Measurements from ENCODE around the gene ACSS3.
A peak's percentile ranks its signal among the peaks of the same experiment; 100 is the strongest.
"Not testable (repeated sequence)": the region's sequence is repeated elsewhere in the genome, so short reads cannot be mapped to it uniquely, and the experiment has no call there.

Gene ACSS3

GRCh38 chr12:81094718-81095360, 17.0 kb downstream of the ACSS3 start:
- no peak for DNase-seq

GRCh38 chr12:81095501-81096232, 17.8 kb downstream of the ACSS3 start:
- DNase-seq, result no peak

- DNase-seq, result no peak
These were observed 27.8 kb downstream of the ACSS3 start for GRCh38 chr12:81105687-81106086.

GRCh38 chr12:81114226-81114625, 36.3 kb downstream of the ACSS3 start:
- DNase-seq, result no peak

- not testable (repeated sequence) for DNase-seq
These were observed 41.2 kb downstream of the ACSS3 start for GRCh38 chr12:81119069-81119468.

- no peak for DNase-seq
These were observed 43.1 kb downstream of the ACSS3 start for GRCh38 chr12:81120961-81121360.

- no peak for DNase-seq
These were observed 45.7 kb downstream of the ACSS3 start for GRCh38 chr12:81123611-81124010.

GRCh38 chr12:81125691-81126090, 47.8 kb downstream of the ACSS3 start:
- DNase-seq, result no peak

GRCh38 chr12:81128930-81129554, 51.2 kb downstream of the ACSS3 start:
- peak; percentile 65 for DNase-seq

- DNase-seq, result no peak
These were observed 58.6 kb downstream of the ACSS3 start for GRCh38 chr12:81136519-81136918.

- DNase-seq, result no peak
These were observed 59.9 kb downstream of the ACSS3 start for GRCh38 chr12:81137801-81138200.

- no peak for DNase-seq
These were observed 63.3 kb downstream of the ACSS3 start for GRCh38 chr12:81141217-81141616.

GRCh38 chr12:81143057-81143456, 65.2 kb downstream of the ACSS3 start:
- no peak for DNase-seq

GRCh38 chr12:81146228-81147225, 68.6 kb downstream of the ACSS3 start:
- DNase-seq, result no peak

GRCh38 chr12:81147292-81147919, 69.5 kb downstream of the ACSS3 start:
- peak; percentile 63 for DNase-seq

GRCh38 chr12:81150382-81150781, 72.5 kb downstream of the ACSS3 start:
- DNase-seq, result peak; percentile 97

- no peak for DNase-seq
These were observed 82.0 kb downstream of the ACSS3 start for GRCh38 chr12:81159856-81160255.

GRCh38 chr12:81161680-81162079, 83.8 kb downstream of the ACSS3 start:
- DNase-seq, result no peak

- DNase-seq, result no peak
These were observed 84.7 kb downstream of the ACSS3 start for GRCh38 chr12:81162391-81163136.

- no peak for DNase-seq
These were observed 86.9 kb downstream of the ACSS3 start for GRCh38 chr12:81164827-81165226.

- no peak for DNase-seq
These were observed 88.9 kb downstream of the ACSS3 start for GRCh38 chr12:81166790-81167189.

GRCh38 chr12:81167694-81168093, 89.8 kb downstream of the ACSS3 start:
- DNase-seq, result no peak
